Peyer's patch (tissue), 4 donors: Measurements from ENCODE around the gene CLDN9.

Source experiments
- POLR2A ChIP-seq, 2 donors: fragments of 450-650 bp; IDR thresholded peaks; one replicate each; pipeline ENCODE4 v1.5.1; 2017; ENCODE audit warnings: antibody characterized with exemption in 2 of 2, mild to moderate bottlenecking in 2 of 2, moderate library complexity in 2 of 2
- TF ChIP-seq, protein P1 (sequence below), 6 experiments: fragments of 450-650 bp in 4 of 6; fragments of 200-600 bp in 2 of 6; sonication (generic) in 1 of 6; IDR thresholded peaks; one replicate each; pipeline ENCODE4 v1.5.1; 2017 to 2019; ENCODE audit warnings: antibody characterized with exemption in 6 of 6, mild to moderate bottlenecking in 3 of 6, moderate library complexity in 1 of 6

DNA sequence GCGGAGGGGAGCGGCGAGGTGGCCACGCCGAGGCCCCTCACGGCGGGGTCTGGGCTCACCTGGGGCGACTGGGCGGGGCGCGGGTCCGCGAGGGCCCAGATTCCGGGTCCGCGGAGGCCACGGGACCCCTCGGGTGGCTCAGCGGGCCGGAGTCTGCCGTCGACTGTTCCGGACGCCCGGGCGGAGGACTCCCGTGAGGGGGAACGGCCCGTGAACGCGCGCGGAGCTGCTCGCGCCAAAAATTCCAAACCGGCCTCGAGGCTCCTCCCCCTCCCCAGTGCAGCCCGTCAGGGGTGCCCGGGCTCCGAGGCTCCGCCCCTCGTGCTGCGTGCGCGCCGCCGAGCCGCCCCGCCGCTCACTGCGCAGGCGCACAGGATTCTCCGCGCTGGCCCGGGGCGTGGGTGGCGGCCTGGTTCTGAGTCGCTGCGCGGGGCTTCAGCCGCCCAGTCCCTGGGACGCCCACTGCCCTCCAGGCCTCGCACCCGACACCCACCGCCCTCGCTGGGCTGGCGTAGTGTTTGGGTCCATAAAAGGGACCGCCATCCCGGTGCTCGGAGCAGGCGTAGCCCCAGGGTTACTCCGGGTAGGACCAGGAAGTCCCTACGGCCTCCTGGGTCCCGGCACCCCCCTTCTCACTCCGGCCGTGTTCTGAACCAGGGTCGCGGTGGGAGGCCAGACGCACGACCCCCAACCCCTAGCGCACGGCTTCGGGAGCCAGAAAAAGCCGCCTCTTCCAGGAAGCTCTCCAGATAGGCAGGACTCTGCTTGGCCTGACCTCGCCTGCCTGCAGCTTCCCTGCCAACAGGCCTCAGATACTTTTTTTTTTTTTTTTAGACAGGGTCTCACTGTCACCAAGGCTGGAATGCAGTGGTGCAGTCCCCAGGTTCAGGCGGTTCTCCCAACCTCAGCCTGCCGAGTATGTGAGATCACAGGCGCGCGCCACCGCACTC is 32.2 kb upstream of the CLDN9 start, which contains the start of gene PKMYT1:
- TF ChIP-seq, protein P1, sequence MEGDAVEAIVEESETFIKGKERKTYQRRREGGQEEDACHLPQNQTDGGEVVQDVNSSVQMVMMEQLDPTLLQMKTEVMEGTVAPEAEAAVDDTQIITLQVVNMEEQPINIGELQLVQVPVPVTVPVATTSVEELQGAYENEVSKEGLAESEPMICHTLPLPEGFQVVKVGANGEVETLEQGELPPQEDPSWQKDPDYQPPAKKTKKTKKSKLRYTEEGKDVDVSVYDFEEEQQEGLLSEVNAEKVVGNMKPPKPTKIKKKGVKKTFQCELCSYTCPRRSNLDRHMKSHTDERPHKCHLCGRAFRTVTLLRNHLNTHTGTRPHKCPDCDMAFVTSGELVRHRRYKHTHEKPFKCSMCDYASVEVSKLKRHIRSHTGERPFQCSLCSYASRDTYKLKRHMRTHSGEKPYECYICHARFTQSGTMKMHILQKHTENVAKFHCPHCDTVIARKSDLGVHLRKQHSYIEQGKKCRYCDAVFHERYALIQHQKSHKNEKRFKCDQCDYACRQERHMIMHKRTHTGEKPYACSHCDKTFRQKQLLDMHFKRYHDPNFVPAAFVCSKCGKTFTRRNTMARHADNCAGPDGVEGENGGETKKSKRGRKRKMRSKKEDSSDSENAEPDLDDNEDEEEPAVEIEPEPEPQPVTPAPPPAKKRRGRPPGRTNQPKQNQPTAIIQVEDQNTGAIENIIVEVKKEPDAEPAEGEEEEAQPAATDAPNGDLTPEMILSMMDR (IDR thresholded peaks at IDR 0.05), result no peak
- TF ChIP-seq POLR2A (IDR thresholded peaks at IDR 0.05), result peak; percentile 97
